ENCODE results near the gene SYCE1L.
"Not testable (repeated sequence)": the region's sequence is repeated elsewhere in the genome, so short reads cannot be mapped to it uniquely, and the experiment has no call there.

DNA sequence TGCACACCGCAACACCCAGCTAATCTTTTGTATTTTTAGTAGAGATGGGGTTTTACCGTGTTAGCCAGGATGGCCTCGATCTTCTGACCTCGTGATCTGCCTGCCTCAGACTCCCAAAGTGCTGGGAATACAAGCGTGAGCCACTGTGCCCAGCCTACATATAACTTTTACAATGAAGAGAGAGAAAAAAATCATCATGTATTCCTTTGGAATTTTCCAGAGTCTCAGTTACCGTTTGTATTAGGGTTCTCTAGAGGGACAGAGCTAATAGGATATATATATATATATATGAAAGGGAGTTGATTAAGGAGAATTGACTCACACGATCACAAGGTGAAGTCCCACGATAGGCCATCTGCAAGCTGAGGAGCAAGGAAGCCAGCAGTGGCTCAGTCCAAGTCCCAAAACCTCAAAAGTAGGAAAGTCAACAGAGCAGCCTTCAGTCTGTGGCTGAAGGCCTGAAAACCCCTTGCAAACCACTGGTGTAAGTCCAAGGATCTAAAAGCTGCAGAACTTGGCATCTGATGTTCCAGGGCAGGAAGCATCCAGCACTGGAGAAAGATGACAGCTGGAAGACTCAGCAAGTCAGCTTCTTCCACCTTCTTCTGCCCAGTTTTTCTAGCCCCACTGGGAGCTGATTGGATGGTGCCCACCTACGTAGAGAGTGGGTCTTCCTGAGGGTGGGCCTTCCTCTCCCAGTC lies 33.5 kb upstream of the SYCE1L start:
- TF ChIP-seq, protein P1, sequence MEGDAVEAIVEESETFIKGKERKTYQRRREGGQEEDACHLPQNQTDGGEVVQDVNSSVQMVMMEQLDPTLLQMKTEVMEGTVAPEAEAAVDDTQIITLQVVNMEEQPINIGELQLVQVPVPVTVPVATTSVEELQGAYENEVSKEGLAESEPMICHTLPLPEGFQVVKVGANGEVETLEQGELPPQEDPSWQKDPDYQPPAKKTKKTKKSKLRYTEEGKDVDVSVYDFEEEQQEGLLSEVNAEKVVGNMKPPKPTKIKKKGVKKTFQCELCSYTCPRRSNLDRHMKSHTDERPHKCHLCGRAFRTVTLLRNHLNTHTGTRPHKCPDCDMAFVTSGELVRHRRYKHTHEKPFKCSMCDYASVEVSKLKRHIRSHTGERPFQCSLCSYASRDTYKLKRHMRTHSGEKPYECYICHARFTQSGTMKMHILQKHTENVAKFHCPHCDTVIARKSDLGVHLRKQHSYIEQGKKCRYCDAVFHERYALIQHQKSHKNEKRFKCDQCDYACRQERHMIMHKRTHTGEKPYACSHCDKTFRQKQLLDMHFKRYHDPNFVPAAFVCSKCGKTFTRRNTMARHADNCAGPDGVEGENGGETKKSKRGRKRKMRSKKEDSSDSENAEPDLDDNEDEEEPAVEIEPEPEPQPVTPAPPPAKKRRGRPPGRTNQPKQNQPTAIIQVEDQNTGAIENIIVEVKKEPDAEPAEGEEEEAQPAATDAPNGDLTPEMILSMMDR (IDR thresholded peaks at IDR 0.05), result not testable (repeated sequence)
- not testable (repeated sequence) for TF ChIP-seq POLR2A (IDR thresholded peaks at IDR 0.05)
